Measurements from ENCODE around the gene TRPV6.

Gene TRPV6

DNA sequence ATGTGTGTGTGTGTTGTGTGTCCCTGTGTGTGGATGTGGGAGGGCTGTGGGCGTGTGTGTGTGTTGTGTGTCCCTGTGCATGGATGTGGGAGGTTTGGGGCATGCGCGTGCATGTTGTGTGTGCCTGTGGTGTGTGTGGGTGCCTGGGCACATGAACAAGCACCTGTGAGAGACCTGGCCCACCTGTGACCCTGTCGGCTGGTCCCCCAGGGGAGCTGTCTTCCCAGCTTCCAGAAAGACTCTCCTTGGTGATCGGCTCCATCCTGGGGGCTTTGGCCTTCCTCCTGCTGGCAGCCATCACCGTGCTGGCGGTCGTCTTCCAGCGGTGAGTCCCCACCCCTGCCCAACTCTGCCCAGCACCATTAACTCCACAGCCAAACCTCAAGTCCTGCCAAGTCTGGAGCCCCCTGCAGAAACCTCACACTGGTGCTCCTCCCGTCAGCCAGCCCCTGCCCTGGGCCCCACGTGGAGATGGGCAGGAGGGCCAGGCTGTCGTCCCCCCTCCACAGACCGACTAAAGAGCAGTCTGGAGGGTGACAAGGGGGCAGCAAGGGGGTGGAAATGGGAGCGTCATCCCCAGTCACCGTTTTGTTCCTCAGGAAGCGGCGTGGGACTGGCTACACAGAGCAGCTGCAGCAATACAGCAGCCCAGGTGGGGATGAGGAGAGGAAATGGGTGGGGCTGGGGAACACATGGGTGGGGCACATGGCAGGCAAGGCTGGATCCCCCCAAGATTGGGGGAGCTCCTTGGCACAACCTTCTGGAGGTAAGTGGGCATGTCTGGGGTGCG lies 18.0 kb downstream of the TRPV6 start:
- no peak for DNase-seq

DNA sequence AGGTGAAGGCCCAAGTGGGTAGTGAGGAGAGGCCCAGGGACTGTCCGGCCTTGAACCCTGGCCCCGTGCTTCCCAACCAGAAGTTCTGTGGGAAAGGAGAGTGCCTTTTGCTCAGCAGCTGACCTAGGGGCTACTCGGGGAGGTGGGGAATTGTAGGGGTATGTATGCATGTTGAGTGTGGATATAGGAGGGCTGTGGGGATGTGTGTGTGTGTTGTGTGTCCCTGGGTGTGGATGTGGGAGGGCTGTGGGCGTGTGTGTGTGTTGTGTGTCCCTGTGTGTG lies 18.5 kb downstream of the TRPV6 start:
- DNase-seq = no peak

DNA sequence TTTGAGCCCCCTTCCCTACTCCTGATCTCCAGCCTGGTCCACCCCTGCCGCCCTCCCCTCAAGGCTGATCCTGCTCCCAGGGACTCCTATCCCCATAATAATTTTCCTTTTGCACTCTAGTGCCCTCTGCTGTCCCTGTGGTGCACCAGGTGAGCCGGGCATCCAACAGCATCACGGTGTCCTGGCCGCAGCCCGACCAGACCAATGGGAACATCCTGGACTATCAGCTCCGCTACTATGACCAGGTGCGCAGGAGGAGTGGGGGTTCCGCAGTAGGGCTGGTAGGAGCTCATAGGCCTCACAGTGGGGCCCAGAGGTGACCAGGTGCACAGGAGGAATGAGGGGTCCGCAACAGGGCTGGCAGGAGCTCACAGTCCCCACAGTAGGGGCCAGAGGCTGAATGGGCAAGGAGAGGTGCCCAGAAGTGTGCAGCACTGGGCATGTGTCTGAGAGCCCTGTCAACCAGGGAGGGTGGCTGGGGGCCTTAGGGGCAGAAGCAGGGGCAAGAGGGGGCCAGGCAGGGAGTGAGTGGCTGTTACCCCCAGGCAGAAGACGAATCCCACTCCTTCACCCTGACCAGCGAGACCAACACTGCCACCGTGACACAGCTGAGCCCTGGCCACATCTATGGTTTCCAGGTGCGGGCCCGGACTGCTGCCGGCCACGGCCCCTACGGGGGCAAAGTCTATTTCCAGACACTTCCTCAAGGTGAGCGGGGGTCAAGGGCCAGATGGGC lies 19.0 kb downstream of the TRPV6 start:
- no peak for DNase-seq

DNA sequence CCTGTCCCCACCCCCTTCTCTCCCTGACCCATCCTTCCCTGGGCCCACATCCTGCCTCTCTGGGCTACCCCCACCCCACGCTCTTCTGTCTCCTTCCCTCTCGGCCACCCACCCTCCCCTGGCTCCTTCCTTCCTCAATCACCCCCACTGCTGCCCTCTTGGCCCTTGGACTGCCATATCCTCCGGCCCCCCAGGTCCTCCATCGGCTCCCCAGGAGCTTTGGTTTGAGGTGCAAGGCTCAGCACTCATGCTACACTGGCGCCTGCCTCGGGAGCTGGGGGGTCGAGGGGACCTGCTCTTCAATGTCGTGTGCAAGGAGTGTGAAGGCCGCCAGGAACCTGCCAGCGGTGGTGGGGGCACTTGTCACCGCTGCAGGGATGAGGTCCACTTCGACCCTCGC lies 19.8 kb downstream of the TRPV6 start:
- DNase-seq = no peak

DNA sequence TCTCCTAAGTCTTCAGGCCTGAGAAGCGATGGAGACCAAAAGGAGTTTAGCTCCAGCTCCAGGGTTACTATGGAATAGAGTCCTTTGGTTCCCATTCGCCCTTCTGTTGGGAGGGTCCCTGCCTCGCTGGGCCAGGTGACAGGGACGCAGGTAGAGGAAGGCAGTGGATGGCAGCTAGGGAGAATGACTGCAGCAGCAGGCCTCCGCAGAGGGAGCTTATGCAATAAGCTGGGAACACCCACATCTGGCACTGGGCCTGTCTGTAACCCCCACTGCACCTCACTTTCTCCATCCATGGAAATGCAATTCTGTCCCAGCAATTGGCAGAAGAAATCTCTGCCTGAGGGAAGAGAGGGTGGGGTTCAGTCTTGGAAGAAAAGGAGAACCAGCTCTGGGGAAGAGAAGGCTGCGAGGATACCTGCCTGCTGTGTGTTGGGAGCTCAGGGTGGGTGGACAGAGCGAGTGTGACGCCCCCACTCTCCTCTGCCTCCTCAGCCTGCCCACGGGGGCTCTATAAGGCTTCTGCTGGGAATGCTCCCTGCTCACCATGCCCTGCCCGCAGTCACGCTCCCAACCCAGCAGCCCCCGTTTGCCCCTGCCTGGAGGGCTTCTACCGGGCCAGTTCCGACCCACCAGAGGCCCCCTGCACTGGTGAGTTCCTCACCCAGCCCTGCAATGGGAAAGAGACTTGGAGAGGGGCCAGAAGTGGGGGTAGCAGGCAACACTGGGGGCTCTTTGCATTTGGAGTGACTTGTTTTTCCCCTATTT lies 20.4 kb downstream of the TRPV6 start:
- no peak for DNase-seq

DNA sequence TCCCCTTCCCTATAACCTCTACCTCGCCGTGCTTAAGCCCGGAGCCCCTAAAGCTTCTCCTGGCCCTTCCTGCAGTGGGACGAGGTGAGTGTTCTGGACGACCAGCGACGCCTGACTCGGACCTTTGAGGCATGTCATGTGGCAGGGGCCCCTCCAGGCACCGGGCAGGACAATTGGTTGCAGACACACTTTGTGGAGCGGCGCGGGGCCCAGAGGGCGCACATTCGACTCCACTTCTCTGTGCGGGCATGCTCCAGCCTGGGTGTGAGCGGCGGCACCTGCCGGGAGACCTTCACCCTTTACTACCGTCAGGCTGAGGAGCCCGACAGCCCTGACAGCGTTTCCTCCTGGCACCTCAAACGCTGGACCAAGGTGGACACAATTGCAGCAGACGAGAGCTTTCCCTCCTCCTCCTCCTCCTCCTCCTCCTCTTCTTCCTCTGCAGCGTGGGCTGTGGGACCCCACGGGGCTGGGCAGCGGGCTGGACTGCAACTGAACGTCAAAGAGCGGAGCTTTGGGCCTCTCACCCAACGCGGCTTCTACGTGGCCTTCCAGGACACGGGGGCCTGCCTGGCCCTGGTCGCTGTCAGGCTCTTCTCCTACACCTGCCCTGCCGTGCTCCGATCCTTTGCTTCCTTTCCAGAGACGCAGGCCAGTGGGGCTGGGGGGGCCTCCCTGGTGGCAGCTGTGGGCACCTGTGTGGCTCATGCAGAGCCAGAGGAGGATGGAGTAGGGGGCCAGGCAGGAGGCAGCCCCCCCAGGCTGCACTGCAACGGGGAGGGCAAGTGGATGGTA lies 21.5 kb downstream of the TRPV6 start:
- no peak for DNase-seq

DNA sequence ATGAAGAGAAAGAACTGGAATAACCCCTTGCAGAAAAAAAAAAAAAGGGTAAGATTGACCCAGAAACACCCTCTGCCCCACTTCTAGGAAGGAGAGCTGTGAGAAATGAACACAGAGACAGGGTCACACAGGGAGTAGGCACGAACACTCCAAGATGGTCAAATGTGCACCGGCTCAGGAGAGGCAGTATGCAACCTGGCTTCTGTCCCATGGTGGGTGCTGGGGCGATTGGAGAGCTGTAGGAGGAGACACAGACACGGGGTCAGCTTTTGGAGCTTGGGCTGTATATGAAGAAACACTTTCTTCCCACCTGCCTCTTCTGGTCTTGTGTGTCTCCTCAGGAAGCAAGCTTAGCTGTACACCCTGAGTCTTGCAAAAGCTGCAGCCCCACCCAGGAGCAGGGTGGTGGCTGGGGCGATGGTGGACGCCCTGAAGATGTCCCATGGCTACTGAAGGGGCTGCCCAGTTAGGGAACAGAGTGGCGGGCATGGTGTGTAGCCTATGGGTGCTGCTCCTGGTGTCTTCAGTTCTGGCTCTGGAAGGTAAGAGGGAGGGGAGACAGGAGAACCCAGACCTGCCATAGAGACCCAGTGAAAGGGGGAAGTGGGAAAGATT lies 22.7 kb downstream of the TRPV6 start:
- no peak for DNase-seq

DNA sequence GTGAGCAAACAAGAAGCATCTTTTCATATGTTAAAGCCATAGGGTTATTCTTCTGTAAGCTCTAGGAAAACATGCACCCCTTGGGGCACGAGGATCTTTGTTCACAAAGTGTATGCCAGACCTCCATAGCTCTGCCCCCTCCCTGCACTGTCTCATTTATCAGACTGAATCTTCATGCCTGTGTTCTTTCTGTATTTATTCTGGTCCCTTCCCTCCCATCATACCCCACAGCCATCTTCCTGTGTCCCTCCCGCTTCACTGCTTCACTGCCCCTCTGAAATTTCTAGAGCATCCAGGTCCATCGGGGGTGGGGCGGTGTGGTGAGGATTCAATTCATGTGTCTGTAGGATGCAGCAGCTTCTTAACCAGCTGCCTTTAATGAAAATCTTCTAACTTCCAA lies 23.2 kb downstream of the TRPV6 start:
- no peak for DNase-seq

DNA sequence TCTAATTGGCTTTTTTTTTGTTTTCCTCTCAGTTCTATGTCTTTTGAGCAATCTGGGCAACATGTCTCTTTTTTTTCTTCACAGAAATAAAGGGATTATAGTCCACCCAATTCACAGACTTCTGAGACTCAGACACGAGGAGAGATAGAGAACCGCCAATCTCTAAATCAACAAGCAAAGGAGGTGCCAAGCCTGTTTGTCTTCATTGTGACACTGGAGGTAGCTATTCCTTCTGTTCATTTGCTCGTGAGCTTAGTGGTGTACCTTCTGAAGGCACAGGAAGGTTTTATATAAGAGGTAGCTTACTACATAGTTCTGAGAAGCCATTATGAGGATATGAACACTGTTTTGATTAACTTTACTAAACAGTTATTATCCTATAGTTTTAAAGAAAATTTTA lies 24.6 kb downstream of the TRPV6 start:
- no peak for DNase-seq

DNA sequence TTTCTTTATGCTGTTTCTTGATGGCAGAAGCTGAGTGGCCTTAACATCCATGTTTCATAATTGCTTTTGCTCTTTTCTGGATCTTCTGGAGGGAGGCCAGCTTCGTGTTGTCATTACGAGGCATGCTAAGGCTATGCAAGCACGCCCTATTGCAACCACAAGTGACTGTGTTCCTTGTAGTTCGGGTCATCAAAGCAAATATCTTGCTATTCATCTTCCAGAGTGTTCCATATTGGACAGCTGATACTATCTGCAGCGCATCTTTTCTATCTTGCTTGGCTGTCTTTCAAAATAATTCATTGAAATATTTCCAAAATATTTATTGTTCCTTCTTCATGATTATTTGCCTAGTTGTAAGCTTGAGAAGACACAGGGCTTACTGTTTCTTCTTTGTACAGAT lies 25.7 kb downstream of the TRPV6 start:
- no peak for DNase-seq

DNA sequence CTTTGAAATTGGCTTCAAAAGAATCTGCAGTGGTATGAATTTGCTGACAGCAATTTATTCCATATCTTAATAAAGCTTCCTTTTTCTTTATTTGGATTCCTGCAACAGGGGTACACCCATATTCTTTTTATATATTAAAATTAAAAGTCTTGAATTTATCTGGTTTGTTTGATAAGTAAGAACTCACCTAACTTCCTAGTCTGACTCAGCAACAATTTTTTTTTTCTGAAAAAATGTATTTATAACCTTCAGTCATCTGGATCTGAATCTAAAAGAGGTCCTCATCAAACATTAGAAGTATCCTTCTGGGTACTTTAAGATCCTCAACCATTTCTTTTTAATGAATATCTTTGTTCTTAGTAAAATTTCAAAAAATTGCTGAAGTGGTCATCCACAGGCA lies 26.1 kb downstream of the TRPV6 start:
- no peak for DNase-seq

DNA sequence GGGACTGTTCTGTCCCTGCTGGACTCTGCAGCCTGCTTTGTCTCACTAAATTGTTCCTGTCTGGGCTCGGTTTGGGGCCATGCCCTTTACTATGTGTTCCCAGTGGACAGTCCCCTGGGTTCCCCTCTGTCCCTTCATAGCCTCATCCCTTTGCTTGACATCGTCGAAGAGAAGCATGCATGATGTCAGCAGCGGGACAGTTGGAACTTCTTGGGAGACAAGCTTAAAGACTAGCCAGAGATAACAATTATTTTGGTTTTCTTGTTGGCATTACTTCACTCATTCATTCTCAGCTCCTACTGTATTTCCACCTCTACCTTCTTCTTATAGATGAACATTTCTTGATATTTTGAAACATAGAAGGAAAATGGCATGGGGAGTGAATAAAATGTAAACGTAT lies 27.9 kb downstream of the TRPV6 start:
- DNase-seq = no peak

DNA sequence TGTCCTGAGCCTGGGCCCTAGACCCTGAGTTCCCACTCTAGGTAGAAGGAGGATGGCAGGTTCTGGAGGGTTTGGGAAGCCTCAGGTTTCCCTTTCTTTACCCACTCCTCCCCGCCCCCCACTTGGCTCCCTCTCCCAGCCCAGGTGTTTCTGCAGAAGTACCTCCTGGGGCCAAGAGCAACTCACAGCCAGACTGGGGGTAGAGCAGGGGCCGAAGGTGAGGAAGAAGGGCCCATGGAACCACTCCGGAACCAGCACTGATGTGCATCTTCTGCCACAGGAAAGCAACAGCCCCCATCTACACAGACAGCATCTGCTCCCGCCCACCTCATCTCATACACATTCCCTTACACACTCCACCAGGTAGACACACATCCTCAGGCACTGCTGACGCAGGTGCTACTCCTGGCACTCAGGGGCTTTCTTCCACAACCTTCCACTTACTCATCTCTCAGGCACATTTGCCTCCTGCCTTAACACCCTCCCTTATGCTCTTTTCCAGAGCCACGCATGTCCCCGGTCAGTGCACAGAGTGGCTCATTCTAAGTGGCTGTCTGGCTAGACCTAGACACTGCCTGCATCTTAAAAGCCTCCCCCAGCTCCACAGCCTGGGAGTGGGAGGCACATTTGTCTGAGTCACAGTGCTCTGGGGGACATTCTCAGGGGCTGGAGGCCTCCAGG lies 28.8 kb downstream of the TRPV6 start:
- no peak for DNase-seq

DNA sequence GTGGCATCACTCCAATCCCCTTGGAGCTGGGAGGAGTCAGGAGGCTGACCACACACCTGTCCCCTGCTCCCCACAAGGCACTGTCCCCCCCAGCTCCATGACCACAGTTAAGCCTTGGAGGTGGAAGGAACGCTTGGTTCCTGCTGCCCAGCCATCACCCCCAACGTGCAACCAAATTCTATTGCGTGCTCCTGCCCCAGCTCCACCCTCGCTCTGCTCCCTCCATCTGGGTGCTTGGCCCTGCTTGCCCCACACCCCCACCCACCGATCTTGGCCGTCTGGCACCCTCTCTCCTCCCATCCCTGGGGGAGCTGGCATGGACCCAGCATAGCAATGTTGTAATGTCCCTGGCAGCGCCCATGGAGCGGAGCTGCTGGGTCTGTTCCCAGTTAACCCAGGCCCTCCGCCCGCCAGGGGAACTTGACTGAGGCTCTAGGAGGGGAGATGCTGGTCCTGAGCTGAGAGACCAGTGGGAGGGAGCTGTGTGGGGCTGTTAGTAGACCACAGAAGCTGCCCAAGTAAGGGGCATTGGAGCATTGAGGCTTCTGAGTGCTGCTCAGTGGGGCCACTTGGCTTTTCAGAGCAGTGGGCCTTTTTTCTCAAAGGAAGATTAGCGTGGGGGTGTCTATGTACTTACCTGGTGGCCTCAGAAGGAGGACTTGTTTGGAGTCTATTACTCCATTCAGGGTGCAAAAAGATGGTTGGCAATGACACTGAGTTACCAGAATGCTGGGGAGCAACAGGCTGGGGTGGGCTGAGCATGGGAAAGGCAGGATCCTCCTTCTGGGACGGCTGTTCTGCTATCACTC lies 29.6 kb downstream of the TRPV6 start:
- no peak for DNase-seq

DNA sequence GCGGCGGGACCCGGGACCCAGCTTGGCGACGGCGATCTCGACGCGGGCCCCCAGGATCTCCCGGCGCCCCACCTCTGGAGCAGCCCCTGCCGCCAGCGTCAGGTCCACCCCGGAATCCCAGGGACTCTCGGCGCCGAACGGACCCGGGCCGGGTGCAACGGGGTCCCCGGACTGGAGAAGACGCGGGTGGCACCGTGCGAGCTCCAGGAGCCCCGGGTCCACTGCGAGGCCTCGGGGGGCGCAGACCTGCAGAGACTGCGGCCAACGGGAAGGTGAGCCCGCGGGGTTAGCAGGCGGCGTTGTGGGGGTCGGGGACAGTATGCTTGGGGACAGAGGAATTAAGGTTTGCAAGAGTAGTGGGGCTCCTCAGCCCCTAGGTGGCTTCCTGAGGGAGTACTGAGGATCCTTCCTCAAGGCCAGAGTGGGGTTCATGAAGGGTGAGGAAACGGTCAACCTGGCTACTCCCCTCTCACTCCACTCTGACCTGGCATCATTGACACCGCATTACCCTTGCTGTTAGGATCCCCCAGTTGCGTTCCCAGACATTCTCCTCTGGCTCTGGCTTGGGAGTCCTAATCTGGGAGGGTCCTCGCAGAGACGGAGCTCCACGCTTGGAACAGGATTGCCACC lies 30.3 kb downstream of the TRPV6 start:
- no peak for DNase-seq

DNA sequence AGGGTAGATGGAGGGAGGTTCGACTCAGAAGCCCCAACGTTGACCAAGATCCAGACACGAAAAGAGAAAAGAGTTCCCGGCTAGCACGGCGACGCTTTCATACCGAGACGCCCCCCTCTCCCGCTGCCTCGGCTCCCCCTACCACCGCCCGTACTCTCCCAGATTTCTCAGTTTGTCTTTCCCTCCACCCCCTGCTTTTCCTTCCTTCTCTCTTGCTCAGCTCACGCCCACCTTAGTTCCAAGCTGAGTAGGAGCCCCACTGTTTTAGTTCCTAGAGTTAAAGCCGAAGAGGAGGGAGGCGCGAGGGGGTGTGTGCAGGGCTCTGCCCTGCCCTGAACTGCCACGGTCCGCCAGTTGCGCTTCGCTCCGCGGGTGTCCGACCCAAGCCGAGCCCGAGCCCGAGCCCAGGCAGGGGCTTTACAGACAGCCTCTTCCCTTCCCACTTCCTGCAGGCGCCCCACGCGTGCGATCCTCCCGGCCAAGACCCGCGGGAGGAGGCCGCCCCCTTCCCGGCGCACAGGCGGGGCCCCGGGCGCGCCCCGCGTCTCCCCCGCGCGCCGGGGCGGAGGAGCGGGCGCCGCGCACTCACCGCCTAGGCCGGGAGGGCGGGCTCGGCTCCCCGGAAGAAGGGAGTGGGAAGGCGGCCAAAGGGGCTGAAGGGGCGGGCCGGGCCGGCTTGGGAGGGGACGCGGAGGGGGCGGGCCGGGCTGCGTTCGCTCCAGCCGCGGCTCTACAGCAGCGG lies 31.0 kb downstream of the TRPV6 start, which contains the start of gene EPHB6:
Gene EPHB6, plus strand, starts transcription at position 705 of the 742 bp plus-strand sequence. CDS start 8,152 bp downstream, outside the sequence.
- peak; percentile 51 for DNase-seq

DNA sequence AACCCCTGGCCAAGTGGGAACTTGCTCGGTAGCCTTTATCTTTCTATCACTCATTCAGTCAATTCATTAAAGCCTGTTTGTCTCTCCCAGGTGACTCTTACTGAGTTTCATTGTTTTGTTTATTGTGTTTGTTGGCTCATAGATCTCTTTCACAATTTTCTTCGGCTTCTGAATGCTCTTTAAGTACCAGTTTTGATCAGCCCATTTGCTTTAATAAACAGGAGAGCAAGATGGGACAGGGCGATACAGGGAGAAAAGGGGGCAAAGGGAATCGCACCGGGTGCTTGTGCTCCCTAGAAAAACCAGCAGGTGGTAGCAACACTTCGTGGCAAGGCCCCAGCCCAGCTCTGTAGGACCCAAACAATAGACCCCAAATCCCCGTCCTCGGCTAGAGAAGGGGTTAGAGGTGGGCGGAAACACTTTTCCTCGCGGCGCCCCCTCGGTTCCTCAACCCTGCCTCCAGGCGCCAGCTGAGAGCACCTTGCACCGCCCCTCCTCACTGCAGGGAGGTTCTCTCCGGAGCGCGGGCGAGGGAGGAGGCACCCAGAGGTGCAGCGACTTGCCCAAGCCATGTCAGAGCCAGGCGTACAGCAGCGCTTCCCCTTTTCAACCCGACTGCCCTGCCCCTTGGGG lies 31.7 kb downstream of the TRPV6 start:
- peak; percentile 55 for DNase-seq

DNA sequence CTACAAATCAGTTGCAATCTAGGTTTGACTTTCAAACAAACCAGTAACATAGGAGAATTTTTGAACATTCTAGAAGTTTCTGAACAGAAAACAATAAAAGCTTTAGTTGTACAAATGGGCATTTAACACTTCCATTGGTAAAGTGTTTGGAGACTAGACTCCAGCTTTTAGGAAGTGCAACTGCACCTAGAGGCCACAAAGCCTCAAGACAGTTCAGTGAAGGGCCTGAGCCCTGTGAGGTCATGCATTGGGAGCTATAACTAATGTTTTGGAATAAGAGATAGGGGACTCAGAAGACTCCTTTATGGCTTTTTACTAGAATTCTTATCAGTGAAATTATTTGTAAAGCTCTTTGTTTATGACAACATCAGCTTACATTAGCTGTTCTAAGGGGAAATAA lies 33.6 kb downstream of the TRPV6 start:
- DNase-seq = no peak

DNA sequence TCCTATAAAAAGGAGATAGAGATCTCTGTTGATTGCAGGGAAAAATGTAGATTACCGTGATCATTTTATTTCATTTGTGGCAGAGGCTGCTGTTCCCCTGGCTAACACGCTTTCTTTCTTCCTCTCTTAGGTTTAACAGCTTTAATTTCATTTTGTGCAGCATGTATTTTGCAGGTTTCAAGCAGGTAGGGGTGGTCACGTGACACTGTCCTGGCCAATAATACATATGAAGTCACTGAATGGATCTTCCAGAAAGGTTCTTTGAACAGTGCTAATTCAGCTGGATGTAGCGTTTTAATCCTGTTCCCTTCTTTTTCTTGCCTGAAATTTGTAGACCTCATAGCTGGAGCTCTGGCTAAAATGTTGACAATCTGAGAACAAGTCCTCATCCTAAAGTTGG lies 34.3 kb downstream of the TRPV6 start:
- DNase-seq = no peak

All from activated CD4-positive, alpha-beta T cell treated with anti-CD3 and anti-CD28 coated beads, Interleukin-2, amount 50 U/mL, for 1 hour (primary cell).